ENCODE measurements around the gene ALPP.
"Not testable (repeated sequence)": the region's sequence is repeated elsewhere in the genome, so short reads cannot be mapped to it uniquely, and the experiment has no call there.

The ALPP gene

DNA sequence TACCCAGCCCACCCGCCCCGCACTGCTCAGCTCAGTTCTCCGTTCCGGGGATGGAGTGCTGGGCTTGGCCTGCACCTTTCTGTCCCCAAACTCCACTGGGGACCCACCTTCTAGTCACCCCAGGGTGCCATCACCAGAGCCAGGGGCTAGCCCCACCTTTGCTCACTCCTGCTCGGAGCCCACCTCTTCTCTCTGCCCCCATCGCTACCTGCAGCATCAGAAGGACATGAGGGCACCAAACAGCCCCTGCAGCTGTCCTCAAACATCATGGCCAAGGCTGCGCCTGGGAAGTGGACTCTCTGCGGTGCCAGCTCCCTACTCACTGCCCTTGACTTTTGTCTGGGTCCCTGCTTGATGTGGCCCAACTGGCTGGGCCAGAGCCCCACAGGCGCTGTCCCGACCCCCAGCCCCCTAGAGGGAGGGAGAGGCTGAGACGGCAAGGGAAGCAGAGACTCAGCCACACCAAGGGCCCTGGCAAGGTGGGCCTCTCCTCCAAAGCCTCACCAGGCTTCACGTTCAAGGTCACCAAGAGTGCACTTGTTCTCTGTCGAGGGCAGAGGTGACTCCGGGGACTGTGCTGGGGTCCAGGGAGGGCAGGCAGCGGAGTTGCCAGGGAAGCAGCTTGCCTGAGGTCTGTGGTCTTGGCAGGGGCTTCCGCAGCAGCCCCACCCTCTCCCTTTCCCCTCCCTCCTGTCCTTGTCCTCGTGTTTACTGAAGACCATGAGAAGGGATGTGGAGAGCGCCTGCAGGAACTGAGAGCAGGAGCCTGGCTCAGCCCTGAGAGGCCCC is 13.6 kb upstream of the ALPP start:
- not testable (repeated sequence) for DNase-seq

DNA sequence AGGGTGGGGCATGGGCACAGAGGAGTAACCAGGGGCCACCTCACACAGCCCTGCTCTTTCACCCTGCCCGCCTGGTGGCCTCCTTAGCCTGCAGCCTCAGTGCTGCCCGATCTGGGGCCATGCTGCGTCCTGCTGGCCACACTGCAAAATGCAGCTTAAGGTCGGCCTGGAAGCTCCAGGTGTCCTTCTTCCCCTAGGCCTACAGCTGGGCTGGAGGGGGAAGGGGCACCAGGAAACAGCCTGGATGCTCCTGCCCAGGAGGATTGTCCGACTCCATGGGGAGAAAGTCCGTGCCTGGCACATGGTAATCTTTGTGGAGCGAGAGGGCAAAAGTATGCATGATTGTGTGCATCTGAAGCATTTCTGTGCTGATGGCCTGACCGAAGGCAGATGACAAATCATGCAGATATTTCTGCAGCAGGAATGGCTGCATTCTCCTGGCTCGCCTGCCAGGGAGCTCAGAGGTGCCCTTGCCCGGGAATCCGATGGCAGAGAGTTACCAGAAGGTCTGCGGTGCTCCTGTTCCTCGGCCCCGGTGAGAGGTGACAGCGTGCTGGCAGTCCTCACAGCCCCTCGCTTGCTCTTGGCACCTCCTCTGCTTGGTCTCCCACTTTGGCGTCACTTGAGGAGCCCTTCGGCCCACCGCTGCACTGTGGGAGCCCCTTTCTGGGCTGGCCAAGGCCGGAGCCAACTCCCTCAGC is 12.8 kb upstream of the ALPP start:
- no peak for DNase-seq

DNA sequence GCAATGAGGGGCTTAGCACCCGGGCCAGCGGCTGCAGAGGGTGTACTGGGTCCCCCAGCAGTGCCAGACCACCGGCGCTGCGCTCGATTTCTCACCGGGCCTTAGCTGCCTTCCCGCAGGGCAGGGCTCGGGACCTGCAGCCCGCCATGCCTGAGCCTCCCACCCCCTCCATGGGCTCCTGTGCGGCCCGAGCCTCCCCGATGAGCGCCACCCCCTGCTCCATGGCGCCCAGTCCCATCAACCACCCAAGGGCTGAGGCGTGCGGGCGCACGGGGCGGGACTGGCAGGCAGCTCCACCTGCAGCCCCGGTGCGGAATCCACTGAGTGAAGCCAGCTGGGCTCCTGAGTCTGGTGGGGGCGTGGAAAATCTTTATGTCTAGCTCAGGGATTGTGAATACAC is 12.1 kb upstream of the ALPP start:
- not testable (repeated sequence) for DNase-seq

DNA sequence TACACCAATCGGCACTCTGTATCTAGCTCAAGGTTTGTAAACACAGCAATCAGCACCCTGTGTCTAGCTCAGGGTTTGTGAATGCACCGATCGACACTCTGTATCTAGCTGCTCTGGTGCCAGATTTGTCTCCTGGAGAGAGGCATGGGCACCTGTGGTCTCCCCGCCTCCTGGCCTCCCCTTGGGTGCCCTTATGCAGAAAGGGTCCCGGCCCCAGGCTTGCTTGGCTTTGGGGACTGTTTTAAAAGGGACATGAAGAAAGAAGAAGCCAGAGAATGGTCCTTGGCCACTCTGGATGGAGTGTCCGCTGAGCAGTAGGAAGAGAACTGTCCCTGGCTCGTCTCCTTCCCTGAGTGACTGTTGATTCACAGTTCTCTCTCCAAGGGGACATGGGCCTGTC is 11.5 kb upstream of the ALPP start:
- DNase-seq, result no peak

DNA sequence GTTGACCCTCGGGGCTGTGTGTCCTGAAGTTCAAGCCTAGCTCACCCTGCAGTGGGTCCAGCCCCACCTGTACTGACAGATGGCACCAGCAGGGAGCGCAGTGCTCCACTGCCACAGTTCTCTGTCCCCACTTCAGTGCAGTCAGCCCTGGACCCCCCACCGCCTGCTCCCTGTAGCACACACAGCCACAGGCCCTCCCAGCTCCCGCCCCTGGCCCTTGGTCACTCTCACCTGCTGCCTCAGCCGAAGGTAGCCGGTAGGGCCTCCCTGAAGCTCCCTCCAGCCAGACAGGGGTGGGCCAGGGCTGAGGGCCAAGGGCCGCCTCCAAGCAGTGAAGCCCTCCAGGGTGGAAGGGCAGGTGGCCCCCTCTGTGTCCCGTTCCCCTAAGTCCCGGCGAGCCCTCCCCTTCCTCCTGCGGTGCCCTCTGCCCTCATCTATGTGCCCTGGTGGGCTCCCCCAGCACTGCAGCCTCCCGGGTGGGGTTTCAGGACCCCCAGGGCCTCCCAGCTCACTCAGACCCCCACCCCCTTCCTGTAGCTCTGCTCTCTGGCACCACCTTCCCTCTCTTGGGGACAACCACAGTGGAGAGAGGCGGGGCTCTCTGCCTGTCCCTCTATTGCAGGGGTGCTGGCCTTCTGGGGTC is 10.8 kb upstream of the ALPP start:
- no peak for DNase-seq

DNA sequence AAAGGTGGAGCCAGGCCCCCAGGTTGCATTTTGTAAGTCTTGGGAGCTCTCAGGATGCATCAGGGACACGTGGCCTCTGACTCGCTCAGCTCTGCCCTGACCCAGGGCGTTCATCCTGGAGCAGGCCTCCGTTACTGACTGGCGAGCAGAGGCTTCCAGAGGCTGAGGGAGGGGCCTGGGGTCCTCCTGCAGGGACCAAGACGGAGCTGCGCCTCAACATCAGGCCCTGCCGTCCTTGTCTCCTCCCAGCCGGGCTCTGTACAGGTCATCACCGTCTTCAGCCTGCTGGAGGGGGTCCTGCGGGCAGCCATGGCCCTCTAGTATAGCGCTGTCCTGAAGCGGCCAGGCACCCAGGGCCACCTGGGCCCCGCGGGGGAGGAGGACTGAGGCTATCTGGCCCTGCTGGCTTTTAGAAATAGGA is 10.2 kb upstream of the ALPP start:
- no peak for DNase-seq

DNA sequence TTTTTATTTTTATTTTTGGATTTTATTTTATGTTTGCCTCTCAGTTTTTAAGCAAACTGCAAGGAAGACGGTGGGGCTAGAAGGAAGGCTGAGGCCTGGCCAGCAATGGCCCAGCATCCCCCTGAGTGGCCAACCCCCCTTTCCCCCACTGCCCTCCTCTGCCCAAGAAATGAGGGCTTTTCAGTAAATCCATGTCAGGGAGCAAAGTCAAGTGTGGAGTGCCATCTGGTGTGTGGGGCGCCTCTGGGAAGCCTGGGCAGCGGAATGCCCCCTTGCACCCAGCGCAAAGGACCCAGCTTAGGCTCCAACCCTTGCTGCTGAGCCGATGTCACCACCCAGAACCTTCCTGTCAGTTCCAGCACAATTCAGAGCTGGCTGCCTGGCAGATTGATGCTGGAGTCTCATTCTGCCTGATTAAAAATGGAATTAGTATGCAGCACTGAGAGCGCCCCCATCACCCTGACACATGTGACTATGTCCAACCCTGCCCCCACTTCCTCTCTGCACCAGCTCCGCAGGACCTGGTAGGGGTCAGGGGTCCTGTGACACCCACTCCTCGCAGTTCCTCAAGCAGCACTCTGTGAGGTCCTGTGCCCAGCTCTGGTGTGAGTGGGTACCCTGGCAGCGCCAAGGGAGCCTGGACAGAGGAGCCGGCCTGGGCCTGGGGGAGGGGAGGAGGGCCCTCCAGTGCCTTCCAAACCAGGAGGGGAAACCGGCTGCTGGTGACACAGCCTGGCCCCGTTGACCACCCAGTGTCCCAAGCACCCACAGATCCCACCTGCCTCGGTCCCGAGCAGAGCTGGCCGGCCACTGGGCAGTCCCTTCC is 9.2 kb upstream of the ALPP start:
- no peak for DNase-seq

DNA sequence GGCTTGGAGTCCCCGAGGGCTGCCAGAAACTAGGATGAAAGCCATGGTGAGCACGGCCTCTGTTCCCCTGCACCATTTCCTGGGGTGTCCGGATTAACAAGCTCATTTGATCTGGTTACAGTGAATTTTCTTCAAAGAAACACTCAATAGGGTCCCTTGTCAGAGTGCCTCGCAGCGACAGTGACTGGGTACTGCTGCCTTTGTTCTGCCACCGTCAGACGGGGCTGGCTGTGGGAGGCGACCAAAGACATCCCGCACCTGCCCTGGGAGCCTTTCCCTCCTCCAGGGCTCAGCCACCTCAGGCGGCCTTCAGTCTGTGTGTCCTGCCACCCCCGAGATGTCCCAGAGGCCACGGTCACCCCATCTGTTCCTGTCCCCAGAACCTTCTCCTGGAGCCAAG is 8.5 kb upstream of the ALPP start:
- DNase-seq, result not testable (repeated sequence)

DNA sequence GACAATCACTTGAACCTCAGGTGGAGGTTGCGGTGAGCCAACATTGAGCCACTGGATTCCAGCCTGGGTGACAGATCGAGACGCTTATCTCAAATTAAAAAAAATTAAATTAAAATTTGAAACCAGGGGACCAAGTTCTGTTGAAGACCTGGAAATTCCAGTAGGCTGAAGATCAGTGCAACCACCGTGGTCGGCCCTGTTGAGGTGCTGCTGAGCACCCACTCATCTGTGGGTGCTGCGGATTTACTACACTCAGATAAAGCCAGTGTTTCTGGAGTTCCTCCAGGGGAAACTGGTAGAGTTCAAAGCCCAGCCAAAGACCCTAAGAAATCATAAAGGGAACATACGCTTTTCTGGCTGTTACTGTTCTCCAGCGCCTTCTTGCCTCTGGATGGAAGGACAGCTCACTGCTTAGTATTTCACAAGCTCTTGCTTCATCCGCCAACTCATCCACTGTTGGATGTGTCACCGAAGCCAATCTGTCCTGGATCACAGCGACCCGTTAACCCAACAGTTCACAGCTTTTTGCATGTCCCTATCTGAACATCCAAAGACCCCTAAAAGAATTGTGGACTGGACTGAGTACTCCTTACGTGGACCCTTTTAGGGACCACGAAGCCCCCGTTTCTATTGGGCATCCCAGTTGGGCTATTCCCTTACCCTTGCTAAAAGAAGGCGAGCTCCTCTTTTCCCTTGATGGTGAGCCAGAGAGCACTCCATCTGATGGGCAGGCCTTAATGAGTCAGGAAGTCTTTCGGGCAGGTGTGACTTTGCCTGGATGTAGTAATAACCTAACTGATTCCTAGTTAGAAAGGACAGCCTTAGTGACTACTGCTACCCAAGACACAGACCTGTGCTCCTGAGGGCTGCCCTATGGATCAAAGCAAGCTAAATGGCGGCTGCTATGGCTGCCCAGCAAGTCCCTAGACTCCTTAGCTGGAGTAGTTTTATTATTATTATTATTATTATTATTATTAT is 6.0 kb upstream of the ALPP start:
- no peak for DNase-seq

DNA sequence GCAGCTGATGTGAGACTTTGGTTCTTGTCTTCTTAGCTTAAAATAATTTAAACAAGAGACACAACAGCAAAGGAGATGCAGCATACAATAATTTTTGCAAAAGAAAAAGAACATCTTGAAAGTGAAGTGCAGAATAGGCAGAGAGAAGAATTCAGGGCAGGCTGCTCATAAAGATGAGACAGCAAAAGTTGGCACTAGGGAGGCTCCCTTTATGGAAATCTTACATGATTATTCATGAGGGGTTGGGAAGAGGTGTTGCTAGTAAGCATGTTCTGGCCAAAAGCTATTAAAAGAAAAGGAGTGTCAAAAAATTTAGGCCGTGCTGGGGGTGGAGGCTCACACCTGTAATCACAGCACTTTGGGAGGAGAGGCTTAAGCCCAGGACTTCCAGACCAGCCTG is 4.2 kb upstream of the ALPP start:
- no peak for DNase-seq

DNA sequence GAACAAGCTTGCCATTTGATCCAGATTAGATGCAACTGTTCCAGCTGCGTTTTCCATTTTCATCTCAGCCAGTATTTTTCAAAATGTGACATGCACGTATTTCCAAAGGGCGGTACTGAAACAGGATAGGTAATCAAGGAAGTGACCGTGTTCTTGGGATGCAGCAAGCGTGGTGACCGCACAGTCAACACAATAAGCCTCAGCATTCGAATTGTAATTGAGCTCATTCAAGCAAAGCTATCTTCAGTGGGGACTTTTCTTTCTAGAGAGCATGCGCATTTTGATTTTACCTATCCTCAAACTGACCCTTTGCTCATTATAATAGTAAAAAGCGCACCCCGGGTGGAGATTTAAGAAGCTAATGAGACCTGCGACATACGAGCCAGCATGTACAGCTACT is 3.4 kb upstream of the ALPP start:
- no peak for DNase-seq

DNA sequence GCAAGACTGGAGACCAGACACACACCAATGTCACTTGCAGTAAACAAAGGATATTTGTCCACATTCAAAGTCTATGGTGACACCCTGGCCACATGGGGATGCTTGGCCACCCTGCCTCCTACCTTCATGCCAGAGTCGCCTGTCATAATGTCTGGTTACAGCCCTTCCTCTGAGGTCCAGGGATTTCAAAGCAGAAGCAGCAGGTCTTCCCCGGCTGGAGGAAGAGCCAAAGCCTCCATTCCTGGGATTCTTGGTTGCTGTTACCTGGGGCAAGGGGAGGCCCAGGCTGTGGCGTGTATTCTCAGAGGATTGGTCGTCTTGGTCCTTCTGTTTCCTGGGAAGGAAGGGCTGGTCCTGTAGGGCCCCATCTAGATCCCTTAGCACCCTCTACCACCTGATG is 2.3 kb upstream of the ALPP start:
- no peak for DNase-seq

DNA sequence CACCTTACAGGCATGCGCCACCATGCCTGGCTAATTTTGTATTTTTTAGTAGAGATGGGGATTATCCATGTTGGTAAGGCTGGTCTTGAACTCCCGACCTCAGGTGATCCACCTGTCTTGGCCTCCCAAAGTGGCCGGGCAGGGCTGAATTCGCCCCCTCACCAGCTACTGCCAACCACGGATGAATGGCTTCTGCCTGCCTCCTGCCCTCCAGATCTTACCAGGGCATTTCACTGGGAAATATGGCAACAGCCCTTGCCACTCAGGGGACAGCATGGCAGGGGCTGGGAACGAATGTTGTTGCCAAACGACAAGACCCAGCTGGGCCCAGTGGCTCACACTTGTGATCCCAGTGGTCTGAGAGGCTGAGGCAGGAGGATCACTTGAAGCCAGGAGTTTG is 1.8 kb upstream of the ALPP start:
- DNase-seq, result no peak

DNA sequence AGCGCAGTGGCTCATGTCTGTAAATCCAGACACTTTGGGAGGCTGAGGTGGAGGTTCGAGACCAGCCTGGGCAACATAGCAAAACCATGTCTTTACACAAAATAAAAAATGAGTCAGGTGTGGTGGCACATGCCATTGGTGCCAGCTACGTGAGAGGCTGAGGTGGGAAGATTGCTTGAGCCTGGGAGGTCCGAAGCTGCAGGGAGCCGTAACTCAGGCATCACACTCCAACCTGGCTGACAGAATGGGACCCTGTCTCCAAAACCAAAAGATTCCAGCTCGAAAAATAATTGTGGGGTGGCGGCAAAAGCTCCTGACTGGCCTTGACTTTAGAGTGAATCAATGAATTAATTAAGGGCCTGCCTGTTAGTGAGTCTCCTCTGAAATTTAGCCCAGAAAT is 1.2 kb upstream of the ALPP start:
- DNase-seq, result no peak

DNA sequence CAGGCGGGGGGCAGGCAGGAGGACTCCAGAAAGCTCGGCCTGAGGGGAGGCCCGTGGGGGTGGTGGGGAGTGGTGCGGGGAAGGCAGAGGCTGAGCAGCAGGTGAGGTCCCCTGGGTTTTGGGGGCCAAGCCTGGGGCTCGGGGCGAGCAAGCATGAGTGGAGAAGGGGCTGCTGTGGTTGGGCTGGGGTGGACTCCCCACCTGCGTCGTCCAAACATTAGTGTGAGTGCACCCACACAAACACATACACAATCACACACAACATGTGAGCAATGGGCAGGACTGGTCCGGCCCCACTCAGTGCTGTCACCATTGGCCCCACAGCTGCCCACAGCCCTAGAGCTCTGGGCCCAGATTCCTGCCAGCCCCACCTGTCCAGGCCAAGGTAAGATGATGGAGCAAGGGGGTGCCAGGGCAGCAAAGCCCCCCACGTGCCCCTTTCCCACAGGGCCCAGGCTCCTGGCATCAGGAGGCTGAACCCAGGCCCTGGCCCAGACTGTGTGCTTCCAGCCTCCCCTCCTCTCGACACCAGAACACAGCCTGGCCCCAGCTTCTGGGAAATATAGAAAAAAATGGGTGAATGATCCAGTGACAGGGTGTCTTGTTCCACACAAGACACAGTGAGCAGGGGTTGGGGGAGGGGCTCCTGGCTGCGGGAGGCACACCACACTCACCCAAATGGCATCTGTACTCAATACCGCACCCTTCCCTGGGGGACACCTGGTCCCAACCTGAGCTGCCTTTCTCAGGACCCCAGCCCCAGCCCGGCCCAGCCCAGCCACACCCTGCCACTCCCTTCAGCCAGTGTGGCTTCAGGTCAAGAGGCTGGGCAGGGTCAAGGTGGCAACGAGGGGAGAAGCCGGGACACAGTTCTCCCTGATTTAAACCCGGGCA is 463 bp upstream of the ALPP start:
- no peak for DNase-seq

DNA sequence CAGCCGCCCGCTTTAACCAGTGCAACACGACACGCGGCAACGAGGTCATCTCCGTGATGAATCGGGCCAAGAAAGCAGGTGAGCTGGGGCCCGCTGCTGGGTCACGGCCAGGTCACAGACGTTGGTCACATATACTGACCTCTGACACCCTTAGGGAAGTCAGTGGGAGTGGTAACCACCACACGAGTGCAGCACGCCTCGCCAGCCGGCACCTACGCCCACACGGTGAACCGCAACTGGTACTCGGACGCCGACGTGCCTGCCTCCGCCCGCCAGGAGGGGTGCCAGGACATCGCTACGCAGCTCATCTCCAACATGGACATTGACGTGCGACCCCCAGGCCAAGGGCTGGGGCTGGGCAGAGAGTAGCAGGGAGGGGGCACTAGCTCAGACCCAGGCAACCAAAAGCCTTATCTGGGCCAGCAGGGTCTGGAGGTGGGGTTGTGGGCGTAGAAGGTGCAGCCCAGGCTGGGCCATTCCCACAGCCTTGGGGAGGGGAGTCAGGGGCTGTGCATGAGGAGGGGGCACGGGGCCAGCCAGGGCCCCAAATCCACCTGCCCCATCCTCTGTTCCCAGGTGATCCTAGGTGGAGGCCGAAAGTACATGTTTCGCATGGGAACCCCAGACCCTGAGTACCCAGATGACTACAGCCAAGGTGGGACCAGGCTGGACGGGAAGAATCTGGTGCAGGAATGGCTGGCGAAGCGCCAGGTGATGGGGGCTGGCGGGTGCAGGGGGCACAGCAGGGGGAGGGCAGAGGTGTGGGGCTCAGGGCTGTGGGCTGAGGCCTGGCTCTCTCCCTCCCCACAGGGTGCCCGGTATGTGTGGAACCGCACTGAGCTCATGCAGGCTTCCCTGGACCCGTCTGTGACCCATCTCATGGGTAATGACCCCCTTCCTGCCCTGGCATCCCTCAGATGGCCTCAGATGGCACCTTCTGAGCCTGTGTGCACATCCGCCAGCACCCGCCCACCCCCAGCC is 1.3 kb downstream of the ALPP start:
- DNase-seq, result not testable (repeated sequence)

DNA sequence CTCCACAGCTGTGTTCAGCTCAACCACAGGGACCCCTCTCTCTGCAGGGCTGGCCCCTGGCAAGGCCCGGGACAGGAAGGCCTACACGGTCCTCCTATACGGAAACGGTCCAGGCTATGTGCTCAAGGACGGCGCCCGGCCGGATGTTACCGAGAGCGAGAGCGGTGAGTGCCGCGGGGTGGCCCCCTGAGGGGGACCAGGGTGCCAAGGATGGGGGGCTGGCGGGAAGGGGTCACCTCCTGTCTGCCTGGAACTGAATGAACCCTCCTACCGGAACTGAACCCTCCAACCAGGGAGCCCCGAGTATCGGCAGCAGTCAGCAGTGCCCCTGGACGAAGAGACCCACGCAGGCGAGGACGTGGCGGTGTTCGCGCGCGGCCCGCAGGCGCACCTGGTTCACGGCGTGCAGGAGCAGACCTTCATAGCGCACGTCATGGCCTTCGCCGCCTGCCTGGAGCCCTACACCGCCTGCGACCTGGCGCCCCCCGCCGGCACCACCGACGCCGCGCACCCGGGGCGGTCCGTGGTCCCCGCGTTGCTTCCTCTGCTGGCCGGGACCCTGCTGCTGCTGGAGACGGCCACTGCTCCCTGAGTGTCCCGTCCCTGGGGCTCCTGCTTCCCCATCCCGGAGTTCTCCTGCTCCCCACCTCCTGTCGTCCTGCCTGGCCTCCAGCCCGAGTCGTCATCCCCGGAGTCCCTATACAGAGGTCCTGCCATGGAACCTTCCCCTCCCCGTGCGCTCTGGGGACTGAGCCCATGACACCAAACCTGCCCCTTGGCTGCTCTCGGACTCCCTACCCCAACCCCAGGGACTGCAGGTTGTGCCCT is 2.9 kb downstream of the ALPP start:
- not testable (repeated sequence) for DNase-seq

Data from bone marrow (tissue), 2 donors.